Endothelial cell of umbilical vein (primary cell): ENCODE data around the gene GDPGP1. TPM values are rescaled to one million over a fixed set of nuclear protein-coding genes. Genes with fewer than 3 reads are reported as not detected.

Experiments used
- BruUV-seq: library from RNA; stranded (reverse); fragments of 400-500 nt; replicated peaks from 2 replicates; lab custom pipeline; 2021; lab: Mats Ljungman, UMichigan
- CTCF ChIA-PET: fragments of 300-600, 350-600 bp; sonication (Branson Sonifier 250); formaldehyde crosslinking; loops from one replicate; lab custom pipeline; 2021; ENCODE audit warnings: antibody characterized with exemption, inconsistent platforms; lab: Charles Lee
- POLR2A ChIA-PET: fragments of 300-600, 350-600 bp; sonication (Branson Sonifier 250); formaldehyde crosslinking; loops from one replicate; lab custom pipeline; 2021; ENCODE audit warnings: antibody characterized with exemption, inconsistent platforms; lab: Charles Lee
- DNase-seq: peaks from one replicate; pipeline ENCODE4 v3.0.0-alpha.2; 2011; ENCODE audit warnings: low read depth, low spot score
- FAIRE-seq: peaks from 2 replicates; lab custom pipeline; 2011; peaks lifted over from hg19 to GRCh38; lab: Jason Lieb, UNC
- H2AFZ ChIP-seq: 2 replicates; pipeline ENCODE4 v1.6.0; 2012; ENCODE audit warnings: low read depth, low read length, control low read depth, inconsistent platforms
- H3K27ac ChIP-seq: 2 replicates; pipeline ENCODE4 v1.5.1; 2011; ENCODE audit warnings: low read depth, mild to moderate bottlenecking, control low read depth, low read length, moderate library complexity; ENCODE audit not compliant: insufficient read depth
- H3K27me3 ChIP-seq, 2 experiments: 2 replicates each; pipeline versions ENCODE4 v1.6.0 to v1.6.1; 2011; ENCODE audit warnings: low read length in 2 of 2, mixed read lengths in 1 of 2; ENCODE audit not compliant: control insufficient read depth in 2 of 2, insufficient read depth in 2 of 2
- H3K36me3 ChIP-seq, 2 experiments: 2 replicates in 1 of 2; 3 replicates in 1 of 2; pipeline ENCODE4 v1.5.1; 2011; ENCODE audit warnings: low read length in 2 of 2, mild to moderate bottlenecking in 1 of 2, moderate library complexity in 1 of 2; ENCODE audit not compliant: control insufficient read depth in 2 of 2, insufficient read depth in 2 of 2; ENCODE audit errors: extremely low read depth in 1 of 2
- H3K4me1 ChIP-seq: 3 replicates; pipeline ENCODE4 v1.5.1; 2011; ENCODE audit warnings: mild to moderate bottlenecking, low read length; ENCODE audit not compliant: control insufficient read depth, insufficient read depth; ENCODE audit errors: extremely low read depth
- H3K4me2 ChIP-seq: 2 replicates; pipeline ENCODE4 v1.6.1; 2011; ENCODE audit warnings: low read length, control low read depth, mixed read lengths; ENCODE audit not compliant: insufficient read depth
- H3K4me3 ChIP-seq, 3 experiments: fragments of 200-600 bp in 1 of 3; sonication (generic), shearing (Covaris generic) in 1 of 3; replicated peaks in 1 of 3; 2 replicates each; pipeline ENCODE4 v1.5.1; 2011 to 2016; ENCODE audit warnings: control low read depth in 3 of 3, low read length in 3 of 3, mild to moderate bottlenecking in 2 of 3, inconsistent platforms in 1 of 3, low read depth in 1 of 3, moderate library complexity in 1 of 3; ENCODE audit not compliant: insufficient read depth in 1 of 3
- H3K79me2 ChIP-seq: 2 replicates; pipeline ENCODE4 v1.6.0; 2012; ENCODE audit warnings: low read length, inconsistent platforms; ENCODE audit not compliant: control insufficient read depth, insufficient read depth
- H3K9ac ChIP-seq: replicated peaks from 2 replicates; pipeline ENCODE3; 2011; ENCODE audit warnings: low read length, control low read depth; ENCODE audit not compliant: insufficient read depth; ENCODE audit errors: extremely low read depth
- H3K9me1 ChIP-seq: replicated peaks from 3 replicates; pipeline ENCODE4 v1.6.0; 2011; ENCODE audit warnings: mild to moderate bottlenecking, low read length; ENCODE audit not compliant: control insufficient read depth, insufficient read depth; ENCODE audit errors: extremely low read depth
- H3K9me3 ChIP-seq: replicated peaks from 2 replicates; pipeline ENCODE4 v1.5.1; 2012; ENCODE audit warnings: low read length, inconsistent platforms; ENCODE audit not compliant: control insufficient read depth, insufficient read depth
- H4K20me1 ChIP-seq: replicated peaks from 2 replicates; pipeline ENCODE3; 2011; ENCODE audit warnings: mild to moderate bottlenecking, low read length; ENCODE audit not compliant: control insufficient read depth, insufficient read depth; ENCODE audit errors: extremely low read depth
- EZH2 ChIP-seq: IDR thresholded peaks from 2 replicates; pipeline ENCODE4 v1.6.1; 2012; ENCODE audit warnings: borderline replicate concordance, low read depth, mild to moderate bottlenecking, moderate library complexity, low read length, inconsistent platforms; ENCODE audit not compliant: severe bottlenecking
- GATA2 ChIP-seq: IDR thresholded peaks from 2 replicates; pipeline ENCODE4 v1.7.0; 2011; ENCODE audit warnings: low read depth, mild to moderate bottlenecking, moderate library complexity, mixed read lengths, low read length; ENCODE audit not compliant: insufficient read length, insufficient read depth
- JUN ChIP-seq: IDR thresholded peaks from 2 replicates; pipeline ENCODE4 v1.6.1; 2011; ENCODE audit warnings: borderline replicate concordance, low read depth; ENCODE audit not compliant: insufficient read length, insufficient read depth
- MAX ChIP-seq: IDR thresholded peaks from 2 replicates; pipeline ENCODE4 v1.6.1; 2011; ENCODE audit not compliant: insufficient read depth, insufficient read length
- MYC ChIP-seq: IDR thresholded peaks from one replicate; pipeline ENCODE4 v1.6.1; 2011; ENCODE audit warnings: mild to moderate bottlenecking, low read depth, low read length
- POLR2AphosphoS5 ChIP-seq: IDR thresholded peaks from 2 replicates; pipeline ENCODE4 v1.6.1; 2012; ENCODE audit warnings: low read depth, mild to moderate bottlenecking, control low read depth, low read length, moderate library complexity; ENCODE audit not compliant: insufficient read depth
- dilution Hi-C: fragments of 300-500 bp; cut with MboI; formaldehyde crosslinking; loops from one replicate; pipeline ENCODE4 v1.15.0; 2019; ENCODE audit warnings: low sequenced_read_pairs; ENCODE audit not compliant: extremely low pct_ligation_motif_present
- intact Hi-C: fragments of 100-400 bp; cut with micrococcal nuclease; formaldehyde crosslinking; loops from one replicate; pipeline ENCODE4 v1.10.0; 2022
- polyA plus RNA-seq, 4 experiments: library from polyadenylated mRNA; depleted of rRNA in 3 of 4; stranded (reverse) in 3 of 4; unstranded in 1 of 4; fragments of >200 nt; gene quantifications; 2 replicates each; pipeline versions ENCODE4 v1.2.1 to v1.2.3, GENCODE V29; 2011 to 2012; ENCODE audit warnings: missing spikeins in 1 of 4
- total RNA-seq: library from RNA; stranded (reverse); gene quantifications from 2 replicates; pipeline ENCODE4 v1.2.3, GENCODE V29; 2021

GDPGP1 gene
- total and polyA plus RNA-seq, 2 donors (not counting 3 experiments of a cell fraction or from before 2014, with no cell fraction given), result 4.8 to 7.2 TPM

DNA sequence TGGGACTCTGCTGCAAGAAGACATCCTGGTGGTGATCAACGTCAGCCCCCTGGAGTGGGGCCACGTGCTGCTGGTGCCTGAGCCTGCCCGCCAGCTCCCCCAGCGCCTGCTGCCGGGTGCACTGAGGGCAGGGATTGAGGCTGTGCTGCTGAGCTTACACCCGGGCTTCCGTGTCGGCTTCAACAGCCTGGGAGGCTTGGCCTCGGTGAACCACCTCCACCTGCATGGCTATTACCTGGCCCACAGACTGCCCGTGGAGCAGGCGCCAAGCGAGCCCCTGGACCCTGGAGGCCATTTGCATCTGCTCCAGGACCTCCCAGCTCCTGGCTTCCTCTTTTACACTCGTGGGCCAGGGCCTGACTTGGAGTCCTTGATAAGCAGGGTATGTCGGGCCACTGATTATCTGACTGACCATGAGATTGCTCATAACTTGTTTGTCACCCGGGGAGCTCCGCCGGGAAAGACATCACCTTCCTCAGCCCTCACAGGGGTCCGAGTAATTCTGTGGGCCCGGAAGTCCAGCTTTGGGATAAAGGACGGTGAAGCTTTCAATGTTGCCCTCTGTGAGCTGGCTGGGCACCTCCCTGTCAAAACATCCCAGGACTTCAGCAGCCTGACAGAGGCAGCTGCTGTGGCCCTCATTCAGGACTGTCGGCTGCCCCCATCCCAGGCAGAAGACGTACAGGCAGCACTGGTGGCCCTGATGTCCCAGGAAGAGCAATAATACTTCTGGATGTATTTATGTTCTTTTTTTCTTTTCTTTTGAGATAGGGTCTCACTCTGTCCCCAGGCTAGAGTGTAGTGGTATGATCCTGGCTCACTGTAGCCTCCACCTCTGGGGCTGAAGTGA is 7.6 kb downstream of the GDPGP1 start:
- no peaks in the 10 kb centered on the region for H3K36me3 ChIP-seq
- no peak overlapping the region for H3K4me2 ChIP-seq
- intact Hi-C loops, result no loop called here
- H3K9me1 ChIP-seq, result no peaks in the 10 kb centered on the region
- FAIRE-seq, result no peak
- H3K4me1 ChIP-seq, result no peaks in the 10 kb centered on the region
- POLR2A ChIA-PET, result no interaction called here
- no peak overlapping the region for H3K9ac ChIP-seq
- no peak overlapping the region for H2AFZ ChIP-seq
- H3K9me3 ChIP-seq, result no peaks in the 10 kb centered on the region
- dilution Hi-C loops, result no loop called here
- H3K27me3 ChIP-seq, result no peaks in the 10 kb centered on the region
- H3K27ac ChIP-seq, result no peak overlapping the region
- DNase-seq, result no peak
- TF ChIP-seq EZH2 (no peak), POLR2AphosphoS5 (no peak), GATA2 (no peak), MYC (no peak), JUN (no peak), MAX (no peak)
- BruUV-seq, result no TSS peak
- no peaks in the 10 kb centered on the region for H4K20me1 ChIP-seq
- no peaks in the 10 kb centered on the region for H3K79me2 ChIP-seq
- no peak overlapping the region for H3K4me3 ChIP-seq
- CTCF ChIA-PET, result interaction anchor here (1.0 to 1.3 kb wide), 4 partner anchors 8 to 60 kb away, joined by 3 to 4 read pairs (median 4); partner anchors contain the start of gene TTLL13
